IMR-90 (cell line): ENCODE measurements around the gene SLC30A9. TPM values are rescaled to one million over a fixed set of nuclear protein-coding genes. Genes with fewer than 3 reads are reported as not detected.

Source experiments
- ATAC-seq: fragments of 200-7000 bp; cut with Tn5 transposase; 2 replicates; pipeline ENCODE4 v1.9.1; 2020; ENCODE audit warnings: low read depth, mild to moderate bottlenecking, moderate library complexity
- BruUV-seq: library from RNA; stranded (reverse); fragments of 400-500 nt; replicated peaks from 2 replicates; lab custom pipeline; 2021; lab: Mats Ljungman, UMichigan
- CTCF ChIA-PET: fragments of 300-600 bp; formaldehyde crosslinking; extraction: SDS; loops from one replicate; lab custom pipeline; 2021; ENCODE audit warnings: antibody characterized with exemption; lab: Yijun Ruan, JAX
- POLR2A ChIA-PET: fragments of 300-600 bp; sonication (Branson Sonifier 250); formaldehyde crosslinking; loops from one replicate; lab custom pipeline; 2022; ENCODE audit warnings: antibody characterized with exemption; ENCODE audit not compliant: unreplicated experiment; lab: Charles Lee
- DNase-seq: peaks from one replicate; pipeline ENCODE4 v3.0.0; 2013
- H2AFZ ChIP-seq: replicated peaks from 2 replicates; pipeline ENCODE3; 2013; ENCODE audit warnings: low read length, mild to moderate bottlenecking; ENCODE audit not compliant: poor library complexity
- H2AK5ac ChIP-seq: 2 replicates; pipeline ENCODE4 v1.6.1; 2013; ENCODE audit warnings: low read depth, low read length, inconsistent platforms
- H2AK9ac ChIP-seq: replicated peaks from 2 replicates; pipeline ENCODE3; 2013; ENCODE audit warnings: mild to moderate bottlenecking, low read depth, low read length, moderate library complexity; ENCODE audit not compliant: poor library complexity
- H2BK120ac ChIP-seq: 2 replicates; pipeline ENCODE4 v1.6.1; 2013; ENCODE audit warnings: low read depth, low read length, inconsistent platforms
- H2BK15ac ChIP-seq: 3 replicates; pipeline ENCODE4 v1.6.1; 2013; ENCODE audit warnings: low read depth, low read length, inconsistent platforms
- H2BK20ac ChIP-seq: 2 replicates; pipeline ENCODE4 v1.6.1; 2013; ENCODE audit warnings: low read depth, mild to moderate bottlenecking, inconsistent platforms, low read length, moderate library complexity
- H2BK5ac ChIP-seq: 2 replicates; pipeline ENCODE4 v1.6.1; 2013; ENCODE audit warnings: mild to moderate bottlenecking, low read depth, low read length, inconsistent platforms; ENCODE audit not compliant: poor library complexity, severe bottlenecking
- H3K14ac ChIP-seq: replicated peaks from 2 replicates; pipeline ENCODE4 v1.6.1; 2013; ENCODE audit warnings: low read depth, low read length, inconsistent platforms
- H3K18ac ChIP-seq: 2 replicates; pipeline ENCODE4 v1.6.1; 2013; ENCODE audit warnings: low read depth, low read length, control low read depth
- H3K23ac ChIP-seq: 2 replicates; pipeline ENCODE4 v1.6.1; 2013; ENCODE audit warnings: low read depth, low read length, inconsistent platforms
- H3K27ac ChIP-seq: 2 replicates; pipeline ENCODE4 v1.5.1; 2013; ENCODE audit warnings: mild to moderate bottlenecking, control low read depth, low read length; ENCODE audit not compliant: insufficient read depth
- H3K27me3 ChIP-seq: 2 replicates; pipeline ENCODE4 v1.6.1; 2013; ENCODE audit warnings: low read length; ENCODE audit not compliant: control insufficient read depth, insufficient read depth
- H3K36me3 ChIP-seq: 2 replicates; pipeline ENCODE4 v1.6.1; 2013; ENCODE audit warnings: low read length, mixed read lengths; ENCODE audit not compliant: control insufficient read depth, insufficient read depth
- H3K4ac ChIP-seq: 2 replicates; pipeline ENCODE4 v1.6.1; 2013; ENCODE audit warnings: low read depth, low read length, inconsistent platforms
- H3K4me1 ChIP-seq: 2 replicates; pipeline ENCODE4 v1.6.1; 2013; ENCODE audit warnings: low read length, mixed read lengths; ENCODE audit not compliant: control insufficient read depth, insufficient read depth
- H3K4me2 ChIP-seq: 2 replicates; pipeline ENCODE4 v1.6.1; 2013; ENCODE audit warnings: low read depth, mild to moderate bottlenecking, control low read depth, low read length, moderate library complexity
- H3K4me3 ChIP-seq: 2 replicates; pipeline ENCODE4 v1.5.1; 2013; ENCODE audit warnings: low read depth, mild to moderate bottlenecking, control low read depth, low read length, moderate library complexity; ENCODE audit not compliant: insufficient read depth
- H3K56ac ChIP-seq: 2 replicates; pipeline ENCODE4 v1.6.1; 2013; ENCODE audit warnings: low read length, inconsistent platforms; ENCODE audit not compliant: insufficient read depth; ENCODE audit errors: extremely low read depth
- H3K79me1 ChIP-seq, 2 experiments: 2 replicates each; pipeline ENCODE4 v1.6.1; 2013; ENCODE audit warnings: low read length in 2 of 2, inconsistent platforms in 1 of 2, low read depth in 1 of 2
- H3K9ac ChIP-seq: 2 replicates; pipeline ENCODE4 v1.6.1; 2013; ENCODE audit warnings: low read depth, low read length, control low read depth
- H3K9me1 ChIP-seq: 2 replicates; pipeline ENCODE4 v1.6.1; 2013; ENCODE audit warnings: low read length, inconsistent platforms; ENCODE audit not compliant: insufficient read depth
- H3K9me3 ChIP-seq: 2 replicates; pipeline ENCODE4 v1.6.1; 2013; ENCODE audit warnings: low read length; ENCODE audit not compliant: control insufficient read depth, insufficient read depth
- H4K20me1 ChIP-seq: 2 replicates; pipeline ENCODE4 v1.6.1; 2013; ENCODE audit warnings: low read length, inconsistent platforms; ENCODE audit not compliant: insufficient read depth
- H4K5ac ChIP-seq: 2 replicates; pipeline ENCODE4 v1.6.1; 2013; ENCODE audit warnings: mild to moderate bottlenecking, low read depth, low read length, control low read depth
- H4K8ac ChIP-seq, 2 experiments: 2 replicates each; pipeline ENCODE4 v1.6.1; 2013; ENCODE audit warnings: low read depth in 2 of 2, low read length in 2 of 2, control low read depth in 1 of 2, inconsistent platforms in 1 of 2
- H4K91ac ChIP-seq: 2 replicates; pipeline ENCODE4 v1.6.1; 2013; ENCODE audit warnings: low read depth, low read length, inconsistent platforms; ENCODE audit not compliant: insufficient read depth
- BHLHE40 ChIP-seq: fragments of 150-350 bp; IDR thresholded peaks from 2 replicates; pipeline ENCODE4 v1.6.1; 2016; ENCODE audit warnings: mild to moderate bottlenecking, low read depth, low read length
- CEBPB ChIP-seq: IDR thresholded peaks from 2 replicates; pipeline ENCODE4 v1.6.1; 2012; ENCODE audit warnings: low read depth, low read length, improper control_type of control experiment
- CHD1 ChIP-seq: IDR thresholded peaks from 2 replicates; pipeline ENCODE4 v1.6.1; 2012; ENCODE audit warnings: low read depth, low read length, improper control_type of control experiment
- ELK1 ChIP-seq: fragments of 150-350 bp; IDR thresholded peaks from 2 replicates; pipeline ENCODE4 v1.6.1; 2016; ENCODE audit warnings: low read depth, mild to moderate bottlenecking, low read length, moderate library complexity, borderline replicate concordance
- FOS ChIP-seq: fragments of 150-350 bp; IDR thresholded peaks from 2 replicates; pipeline ENCODE4 v1.6.1; 2016; ENCODE audit warnings: low read depth, low read length
- MAFK ChIP-seq: IDR thresholded peaks from 2 replicates; pipeline ENCODE4 v1.6.1; 2012; ENCODE audit warnings: low read depth, low read length, improper control_type of control experiment
- MAZ ChIP-seq: IDR thresholded peaks from 2 replicates; pipeline ENCODE4 v1.6.1; 2012; ENCODE audit warnings: low read depth, mild to moderate bottlenecking, low read length, improper control_type of control experiment, moderate library complexity, borderline replicate concordance
- NFE2L2 ChIP-seq: fragments of 150-350 bp; IDR thresholded peaks from 2 replicates; pipeline ENCODE4 v1.6.1; 2016; ENCODE audit warnings: low read depth, mild to moderate bottlenecking, low read length
- POLR2A ChIP-seq: IDR thresholded peaks from 2 replicates; pipeline ENCODE4 v1.6.1; 2012; ENCODE audit warnings: mild to moderate bottlenecking, low read depth, low read length
- RAD21 ChIP-seq: IDR thresholded peaks from 2 replicates; pipeline ENCODE4 v1.6.1; 2012; ENCODE audit warnings: low read length, improper control_type of control experiment
- RCOR1 ChIP-seq: IDR thresholded peaks from 2 replicates; pipeline ENCODE4 v1.6.1; 2012; ENCODE audit warnings: mild to moderate bottlenecking, low read length, improper control_type of control experiment; ENCODE audit not compliant: insufficient replicate concordance
- RFX5 ChIP-seq: IDR thresholded peaks from 2 replicates; pipeline ENCODE4 v1.8.0; 2012; ENCODE audit warnings: low read depth, mild to moderate bottlenecking, low read length, moderate library complexity
- SMC3 ChIP-seq: fragments of 150-350 bp; IDR thresholded peaks from 2 replicates; pipeline ENCODE4 v1.6.1; 2016; ENCODE audit warnings: low read depth, mild to moderate bottlenecking, antibody characterized with exemption, low read length, moderate library complexity
- WGBS, 2 experiments: methylation state at CpG; one replicate each; pipeline versions ENCODE4 v1.1.5 to v1.1.7; 2013; ENCODE audit warnings: missing lambda C conversion rate in 2 of 2; ENCODE audit not compliant: insufficient read length in 1 of 2; ENCODE audit errors: extremely low coverage in 2 of 2; 5-methylcytosine and 5-hydroxymethylcytosine counted together
- dilution Hi-C: fragments of 300-500 bp; cut with HindIII; formaldehyde crosslinking; loops from one replicate; pipeline ENCODE4 v1.14.3; 2018; ENCODE audit warnings: low sequenced_read_pairs; ENCODE audit not compliant: unreplicated experiment
- in situ Hi-C: fragments of 300-500 bp; cut with MboI; formaldehyde crosslinking; loops from 3 replicates; pipeline ENCODE4 v1.14.3; 2019; ENCODE audit warnings: low sequenced_read_pairs, inconsistent platforms, mixed read lengths
- intact Hi-C: fragments of 100-400 bp; cut with micrococcal nuclease; formaldehyde crosslinking; loops from 2 replicates; pipeline ENCODE4 v1.10.0; 2022
- polyA plus RNA-seq, 3 experiments: library from polyadenylated mRNA; depleted of rRNA; stranded (reverse); fragments of >200 nt; gene quantifications; 2 replicates each; pipeline ENCODE4 v1.2.3, GENCODE V29; 2012; ENCODE audit warnings: low replicate concordance in 1 of 3
- total RNA-seq: library from RNA; depleted of rRNA; stranded (reverse); fragments of >200 nt; gene quantifications from 2 replicates; pipeline ENCODE4 v1.2.3, GENCODE V29; 2012
- TF ChIP-seq, protein P1 (sequence below): conservative IDR thresholded peaks from 2 replicates; pipeline ENCODE4 v1.5.1; 2012; ENCODE audit warnings: mild to moderate bottlenecking, low read depth, low read length, improper control_type of control experiment
- TF ChIP-seq, protein P2 (sequence below): fragments of 150-350 bp; IDR thresholded peaks from 2 replicates; pipeline ENCODE4 v1.6.1; 2017; ENCODE audit warnings: mild to moderate bottlenecking, antibody characterized with exemption, low read length, low read depth

Gene SLC30A9
- total and polyA plus RNA-seq, 2 of the 4 experiments (the other 2 are of a cell fraction), result 32.0 to 72.6 TPM

- Histone ChIP-seq H3K9me1 (peaks cover 5% of the 10 kb centered on the region; the same call in 1 of the 2 replicates), H2AK5ac (no peak overlapping the region), H3K4me3 (no peak overlapping the region), H3K23ac (no peak overlapping the region), H3K9me3 (no peaks in the 10 kb centered on the region), H3K4me2 (no peak overlapping the region), H3K4ac (no peak overlapping the region), H3K4me1 (0 out of 2 replicates have a peak, but pooled peaks cover 2% of the 10 kb centered on the region), H3K56ac (no peak overlapping the region), H3K9ac (no peak overlapping the region), H3K27me3 (no peaks in the 10 kb centered on the region), H3K14ac (no peak overlapping the region), H4K91ac (no peak overlapping the region), H4K5ac (no peak overlapping the region), H2BK15ac (no peak overlapping the region), H3K36me3 (peaks cover 12% of the 10 kb centered on the region), H2BK5ac (no peak overlapping the region), H4K20me1 (peaks cover 11% of the 10 kb centered on the region), H3K79me1 (peaks cover 35 to 38% of the 10 kb centered on the region in 2 experiments), H2BK120ac (no peak overlapping the region), H2AFZ (no peak overlapping the region), H2AK9ac (no peak overlapping the region), H2BK20ac (no peak overlapping the region), H3K18ac (no peak overlapping the region), H4K8ac (no peak overlapping the region), H3K27ac (no peak overlapping the region)
- no TSS peak for BruUV-seq
- POLR2A ChIA-PET, result no interaction called here
- CTCF ChIA-PET, result interaction anchor here (0.6 to 0.9 kb wide), 2 partner anchors 11 to 426 kb away, joined by 3 read pairs; no protein-coding TSS in a partner anchor
- intact Hi-C loops, result no loop called here
- 100% methylated on average over 1 of the region's 3 CpGs; no CpG with 5 or more reads in 1 of the 2 experiments for WGBS, 2 experiments
- ATAC-seq (no peak), DNase-seq (no peak)
- in situ Hi-C loops, result no loop called here
- dilution Hi-C loops, result no loop called here
- no peak for TF ChIP-seq RFX5
- no peak for TF ChIP-seq CEBPB
- TF ChIP-seq MAZ, result no peak
- no peak for TF ChIP-seq SMC3
- no peak for TF ChIP-seq RCOR1
- TF ChIP-seq POLR2A, result no peak
- no peak for TF ChIP-seq MAFK
- no peak for TF ChIP-seq ELK1
- TF ChIP-seq CHD1, result no peak
- no peak for TF ChIP-seq NFE2L2
- no peak for TF ChIP-seq FOS
- no peak for TF ChIP-seq BHLHE40
- TF ChIP-seq RAD21, result no peak
- TF ChIP-seq, protein P1, sequence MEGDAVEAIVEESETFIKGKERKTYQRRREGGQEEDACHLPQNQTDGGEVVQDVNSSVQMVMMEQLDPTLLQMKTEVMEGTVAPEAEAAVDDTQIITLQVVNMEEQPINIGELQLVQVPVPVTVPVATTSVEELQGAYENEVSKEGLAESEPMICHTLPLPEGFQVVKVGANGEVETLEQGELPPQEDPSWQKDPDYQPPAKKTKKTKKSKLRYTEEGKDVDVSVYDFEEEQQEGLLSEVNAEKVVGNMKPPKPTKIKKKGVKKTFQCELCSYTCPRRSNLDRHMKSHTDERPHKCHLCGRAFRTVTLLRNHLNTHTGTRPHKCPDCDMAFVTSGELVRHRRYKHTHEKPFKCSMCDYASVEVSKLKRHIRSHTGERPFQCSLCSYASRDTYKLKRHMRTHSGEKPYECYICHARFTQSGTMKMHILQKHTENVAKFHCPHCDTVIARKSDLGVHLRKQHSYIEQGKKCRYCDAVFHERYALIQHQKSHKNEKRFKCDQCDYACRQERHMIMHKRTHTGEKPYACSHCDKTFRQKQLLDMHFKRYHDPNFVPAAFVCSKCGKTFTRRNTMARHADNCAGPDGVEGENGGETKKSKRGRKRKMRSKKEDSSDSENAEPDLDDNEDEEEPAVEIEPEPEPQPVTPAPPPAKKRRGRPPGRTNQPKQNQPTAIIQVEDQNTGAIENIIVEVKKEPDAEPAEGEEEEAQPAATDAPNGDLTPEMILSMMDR, result no peak
- TF ChIP-seq, protein P2, sequence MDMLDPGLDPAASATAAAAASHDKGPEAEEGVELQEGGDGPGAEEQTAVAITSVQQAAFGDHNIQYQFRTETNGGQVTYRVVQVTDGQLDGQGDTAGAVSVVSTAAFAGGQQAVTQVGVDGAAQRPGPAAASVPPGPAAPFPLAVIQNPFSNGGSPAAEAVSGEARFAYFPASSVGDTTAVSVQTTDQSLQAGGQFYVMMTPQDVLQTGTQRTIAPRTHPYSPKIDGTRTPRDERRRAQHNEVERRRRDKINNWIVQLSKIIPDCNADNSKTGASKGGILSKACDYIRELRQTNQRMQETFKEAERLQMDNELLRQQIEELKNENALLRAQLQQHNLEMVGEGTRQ, result no peak
These were observed 17.9 kb downstream of the SLC30A9 start for GRCh38 chr4:42008011-42008786.
